HEK293 (cell line): Measurements from ENCODE around the gene CRB3.

Source experiments
- CTCF ChIA-PET: fragments of 350-600 bp; formaldehyde crosslinking; extraction: SDS; loops from one replicate; lab custom pipeline; 2021; ENCODE audit warnings: antibody characterized with exemption; lab: Yijun Ruan, JAX
- POLR2A ChIA-PET: fragments of 300-600 bp; formaldehyde crosslinking; extraction: SDS; loops from one replicate; lab custom pipeline; 2020; ENCODE audit warnings: antibody characterized with exemption, inconsistent platforms; lab: Yijun Ruan, JAX
- H3K27ac ChIP-seq: fragments of 200-500 bp; sonication (Bioruptor generic); 2 replicates; pipeline ENCODE4 v1.5.1; 2014; ENCODE audit warnings: low read depth, low read length, control low read depth, inconsistent platforms; ENCODE audit errors: extremely low read depth
- H3K36me3 ChIP-seq, 2 experiments: fragments of 200-500 bp in 1 of 2; sonication (Bioruptor generic) in 1 of 2; 1 replicate in 1 of 2; 2 replicates in 1 of 2; pipeline ENCODE4 v1.5.1; 2014 to 2017; ENCODE audit warnings: inconsistent platforms in 2 of 2, low read length in 2 of 2; ENCODE audit not compliant: control insufficient read depth in 2 of 2, insufficient read depth in 1 of 2
- H3K4me1 ChIP-seq: fragments of 200-500 bp; sonication (Bioruptor generic); 2 replicates; pipeline ENCODE4 v1.5.1; 2014; ENCODE audit warnings: mild to moderate bottlenecking, low read length, inconsistent platforms; ENCODE audit not compliant: control insufficient read depth, insufficient read depth
- H3K4me3 ChIP-seq: 2 replicates; pipeline ENCODE4 v1.5.1; 2011; ENCODE audit warnings: low read depth, mild to moderate bottlenecking, control low read depth, low read length, moderate library complexity
- H3K9me3 ChIP-seq: fragments of 200-500 bp; sonication (Bioruptor generic); 2 replicates; pipeline ENCODE4 v1.5.1; 2014; ENCODE audit warnings: low read depth, low read length, inconsistent platforms; ENCODE audit not compliant: control insufficient read depth, insufficient read depth
- GLIS1 ChIP-seq: fragments of 450-650 bp; formaldehyde crosslinking; IDR thresholded peaks from 2 replicates; pipeline ENCODE4 v1.5.1; 2016; ENCODE audit warnings: missing biosample characterization, missing genetic modification characterization
- KLF9 ChIP-seq: fragments of 450-650 bp; formaldehyde crosslinking; IDR thresholded peaks from 2 replicates; pipeline ENCODE4 v1.5.1; 2016; ENCODE audit warnings: missing biosample characterization, missing genetic modification characterization, low read depth
- MEIS1 ChIP-seq: sonication (generic); formaldehyde crosslinking; IDR thresholded peaks from 2 replicates; pipeline ENCODE4 v1.8.1; 2022; ENCODE audit warnings: missing genetic modification reagents, mild to moderate bottlenecking, borderline replicate concordance
- SETDB1 ChIP-seq: IDR thresholded peaks from one replicate; pipeline ENCODE4 v1.6.1; 2017; ENCODE audit warnings: mild to moderate bottlenecking, low read length, moderate library complexity, mixed read lengths; ENCODE audit not compliant: insufficient read length
- WT1 ChIP-seq: fragments of 450-650 bp; formaldehyde crosslinking; IDR thresholded peaks from 2 replicates; pipeline ENCODE4 v1.5.1; 2016; ENCODE audit warnings: missing biosample characterization, missing genetic modification characterization
- ZBTB21 ChIP-seq: fragments of 450-650 bp; formaldehyde crosslinking; IDR thresholded peaks from 2 replicates; pipeline ENCODE4 v1.5.1; 2017; ENCODE audit warnings: missing biosample characterization, missing genetic modification characterization
- ZBTB7A ChIP-seq: fragments of 450-650 bp; formaldehyde crosslinking; IDR thresholded peaks from 2 replicates; pipeline ENCODE4 v1.5.1; 2016; ENCODE audit warnings: low read depth, missing biosample characterization, missing genetic modification characterization
- ZBTB8A ChIP-seq: fragments of 450-650 bp; formaldehyde crosslinking; IDR thresholded peaks from 2 replicates; pipeline ENCODE4 v1.5.1; 2016; ENCODE audit warnings: missing biosample characterization, missing genetic modification characterization
- ZNF2 ChIP-seq: fragments of 450-650 bp; formaldehyde crosslinking; IDR thresholded peaks from 2 replicates; pipeline ENCODE4 v1.5.1; 2016; ENCODE audit warnings: missing biosample characterization, missing genetic modification characterization
- ZNF24 ChIP-seq: fragments of 450-650 bp; formaldehyde crosslinking; IDR thresholded peaks from 2 replicates; pipeline ENCODE4 v1.5.1; 2016; ENCODE audit warnings: missing biosample characterization, missing genetic modification characterization
- ZNF335 ChIP-seq: fragments of 450-650 bp; formaldehyde crosslinking; conservative IDR thresholded peaks from 2 replicates; pipeline ENCODE4 v1.5.1; 2016; ENCODE audit warnings: missing biosample characterization, missing genetic modification characterization
- ZNF366 ChIP-seq: fragments of 450-650 bp; formaldehyde crosslinking; conservative IDR thresholded peaks from 2 replicates; pipeline ENCODE4 v1.5.1; 2016; ENCODE audit warnings: missing biosample characterization, missing genetic modification characterization
- ZNF416 ChIP-seq: fragments of 450-650 bp; formaldehyde crosslinking; IDR thresholded peaks from 2 replicates; pipeline ENCODE4 v1.5.1; 2016; ENCODE audit warnings: missing biosample characterization, missing genetic modification characterization
- ZNF488 ChIP-seq: fragments of 450-650 bp; formaldehyde crosslinking; IDR thresholded peaks from 2 replicates; pipeline ENCODE4 v1.5.1; 2016; ENCODE audit warnings: missing biosample characterization, missing genetic modification characterization
- ZNF513 ChIP-seq: fragments of 450-650 bp; IDR thresholded peaks from 2 replicates; pipeline ENCODE4 v1.5.1; 2018; ENCODE audit warnings: missing biosample characterization, missing genetic modification characterization
- ZNF548 ChIP-seq: fragments of 450-650 bp; formaldehyde crosslinking; IDR thresholded peaks from 2 replicates; pipeline ENCODE4 v1.5.1; 2016; ENCODE audit warnings: missing biosample characterization, missing genetic modification characterization
- ZNF610 ChIP-seq: fragments of 450-650 bp; formaldehyde crosslinking; IDR thresholded peaks from 2 replicates; pipeline ENCODE4 v1.5.1; 2016; ENCODE audit warnings: missing biosample characterization, missing genetic modification characterization, borderline replicate concordance
- ZNF623 ChIP-seq: fragments of 450-650 bp; formaldehyde crosslinking; IDR thresholded peaks from 2 replicates; pipeline ENCODE4 v1.5.1; 2016; ENCODE audit warnings: missing biosample characterization, missing genetic modification characterization
- ZNF639 ChIP-seq: fragments of 450-650 bp; formaldehyde crosslinking; IDR thresholded peaks from 2 replicates; pipeline ENCODE4 v1.5.1; 2016; ENCODE audit warnings: missing biosample characterization, missing genetic modification characterization
- ZNF701 ChIP-seq: fragments of 450-650 bp; formaldehyde crosslinking; IDR thresholded peaks from 2 replicates; pipeline ENCODE4 v1.5.1; 2016; ENCODE audit warnings: missing biosample characterization, missing genetic modification characterization
- ZNF785 ChIP-seq: fragments of 450-650 bp; formaldehyde crosslinking; IDR thresholded peaks from 2 replicates; pipeline ENCODE4 v1.5.1; 2016; ENCODE audit warnings: missing biosample characterization, missing genetic modification characterization
- TF ChIP-seq, protein P1 (sequence below): fragments of 450-650 bp; formaldehyde crosslinking; IDR thresholded peaks from 2 replicates; pipeline ENCODE4 v1.5.1; 2017; ENCODE audit warnings: missing biosample characterization, missing genetic modification characterization
- TF ChIP-seq, protein P2 (sequence below): fragments of 450-650 bp; formaldehyde crosslinking; IDR thresholded peaks from 2 replicates; pipeline ENCODE4 v1.5.1; 2016; ENCODE audit warnings: missing biosample characterization, missing genetic modification characterization
- TF ChIP-seq, protein P3 (sequence below): fragments of 450-650 bp; formaldehyde crosslinking; IDR thresholded peaks from 2 replicates; pipeline ENCODE4 v1.5.1; 2017; ENCODE audit warnings: missing biosample characterization, missing genetic modification characterization
- TF ChIP-seq, protein P4 (sequence below): fragments of 450-650 bp; formaldehyde crosslinking; IDR thresholded peaks from 2 replicates; pipeline ENCODE4 v1.5.1; 2016; ENCODE audit warnings: missing biosample characterization, missing genetic modification characterization

The CRB3 gene

GRCh38 chr19:6425732-6426620 is 38.1 kb upstream of the CRB3 start:
- Histone ChIP-seq H3K36me3 (peaks cover 4 to 24% of the 10 kb centered on the region in 2 experiments; a peak in 1 of 3 replicates), H3K9me3 (no peaks in the 10 kb centered on the region), H3K27ac (peak overlapping the region; percentile 50), H3K4me1 (peaks cover 7% of the 10 kb centered on the region), H3K4me3 (no peak overlapping the region)
- POLR2A ChIA-PET = interaction anchor here (1.0 to 2.1 kb wide), 9 partner anchors 9 to 312 kb away, joined by 4 to 25 read pairs (median 7); partner anchors contain the start of genes ALKBH7, GPR108, GTF2F1 and SLC25A23
- CTCF ChIA-PET = interaction anchor here (0.6 to 1.3 kb wide), 6 partner anchors 207 to 1218 kb away, joined by 3 to 7 read pairs (median 4); no protein-coding TSS in a partner anchor
- TF ChIP-seq ZNF416 (tag by site-specific recombination) (no peak), KLF9 (tag by site-specific recombination) (0 out of 2 replicates have a peak, but pooled peaks have one; percentile 16), ZNF701 (peak; percentile 43; the same call in 1 of the 2 replicates), ZNF623 (tag by site-specific recombination) (0 out of 2 replicates have a peak, but pooled peaks have one; percentile 12), ZNF488 (tag by site-specific recombination) (0 out of 2 replicates have a peak, but pooled peaks have one; percentile 46), ZNF548 (0 out of 2 replicates have a peak, but pooled peaks have one; percentile 34), ZNF610 (tag by site-specific recombination) (0 out of 2 replicates have a peak, but pooled peaks have one; percentile 3), MEIS1 (no peak), ZNF513 (no peak), ZNF366 (tag by site-specific recombination) (peak; percentile 45; the same call in 1 of the 2 replicates), ZBTB8A (no peak), SETDB1 (peak; percentile 61), ZBTB7A (tag by site-specific recombination) (peak; percentile 20; the same call in 1 of the 2 replicates), ZNF785 (0 out of 2 replicates have a peak, but pooled peaks have one; percentile 44), GLIS1 (tag by site-specific recombination) (no peak), ZNF639 (tag by site-specific recombination) (0 out of 2 replicates have a peak, but pooled peaks have one; percentile 8), ZNF2 (tag by site-specific recombination) (peak; percentile 59), ZNF24 (tag by site-specific recombination) (0 out of 2 replicates have a peak, but pooled peaks have one; percentile 5), WT1 (tag by site-specific recombination) (0 out of 2 replicates have a peak, but pooled peaks have one; percentile 11), ZNF335 (peak; percentile 82), ZBTB21 (tag by site-specific recombination) (0 out of 2 replicates have a peak, but pooled peaks have one; percentile 3)
- TF ChIP-seq, protein P1, sequence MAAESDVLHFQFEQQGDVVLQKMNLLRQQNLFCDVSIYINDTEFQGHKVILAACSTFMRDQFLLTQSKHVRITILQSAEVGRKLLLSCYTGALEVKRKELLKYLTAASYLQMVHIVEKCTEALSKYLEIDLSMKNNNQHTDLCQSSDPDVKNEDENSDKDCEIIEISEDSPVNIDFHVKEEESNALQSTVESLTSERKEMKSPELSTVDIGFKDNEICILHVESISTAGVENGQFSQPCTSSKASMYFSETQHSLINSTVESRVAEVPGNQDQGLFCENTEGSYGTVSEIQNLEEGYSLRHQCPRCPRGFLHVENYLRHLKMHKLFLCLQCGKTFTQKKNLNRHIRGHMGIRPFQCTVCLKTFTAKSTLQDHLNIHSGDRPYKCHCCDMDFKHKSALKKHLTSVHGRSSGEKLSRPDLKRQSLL = peak; percentile 52; the same call in 1 of the 2 replicates
- TF ChIP-seq, protein P2, sequence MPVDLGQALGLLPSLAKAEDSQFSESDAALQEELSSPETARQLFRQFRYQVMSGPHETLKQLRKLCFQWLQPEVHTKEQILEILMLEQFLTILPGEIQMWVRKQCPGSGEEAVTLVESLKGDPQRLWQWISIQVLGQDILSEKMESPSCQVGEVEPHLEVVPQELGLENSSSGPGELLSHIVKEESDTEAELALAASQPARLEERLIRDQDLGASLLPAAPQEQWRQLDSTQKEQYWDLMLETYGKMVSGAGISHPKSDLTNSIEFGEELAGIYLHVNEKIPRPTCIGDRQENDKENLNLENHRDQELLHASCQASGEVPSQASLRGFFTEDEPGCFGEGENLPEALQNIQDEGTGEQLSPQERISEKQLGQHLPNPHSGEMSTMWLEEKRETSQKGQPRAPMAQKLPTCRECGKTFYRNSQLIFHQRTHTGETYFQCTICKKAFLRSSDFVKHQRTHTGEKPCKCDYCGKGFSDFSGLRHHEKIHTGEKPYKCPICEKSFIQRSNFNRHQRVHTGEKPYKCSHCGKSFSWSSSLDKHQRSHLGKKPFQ (tag by site-specific recombination) = peak; percentile 93
- TF ChIP-seq, protein P3, sequence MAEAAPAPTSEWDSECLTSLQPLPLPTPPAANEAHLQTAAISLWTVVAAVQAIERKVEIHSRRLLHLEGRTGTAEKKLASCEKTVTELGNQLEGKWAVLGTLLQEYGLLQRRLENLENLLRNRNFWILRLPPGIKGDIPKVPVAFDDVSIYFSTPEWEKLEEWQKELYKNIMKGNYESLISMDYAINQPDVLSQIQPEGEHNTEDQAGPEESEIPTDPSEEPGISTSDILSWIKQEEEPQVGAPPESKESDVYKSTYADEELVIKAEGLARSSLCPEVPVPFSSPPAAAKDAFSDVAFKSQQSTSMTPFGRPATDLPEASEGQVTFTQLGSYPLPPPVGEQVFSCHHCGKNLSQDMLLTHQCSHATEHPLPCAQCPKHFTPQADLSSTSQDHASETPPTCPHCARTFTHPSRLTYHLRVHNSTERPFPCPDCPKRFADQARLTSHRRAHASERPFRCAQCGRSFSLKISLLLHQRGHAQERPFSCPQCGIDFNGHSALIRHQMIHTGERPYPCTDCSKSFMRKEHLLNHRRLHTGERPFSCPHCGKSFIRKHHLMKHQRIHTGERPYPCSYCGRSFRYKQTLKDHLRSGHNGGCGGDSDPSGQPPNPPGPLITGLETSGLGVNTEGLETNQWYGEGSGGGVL (tag by site-specific recombination) = no peak
- TF ChIP-seq, protein P4, sequence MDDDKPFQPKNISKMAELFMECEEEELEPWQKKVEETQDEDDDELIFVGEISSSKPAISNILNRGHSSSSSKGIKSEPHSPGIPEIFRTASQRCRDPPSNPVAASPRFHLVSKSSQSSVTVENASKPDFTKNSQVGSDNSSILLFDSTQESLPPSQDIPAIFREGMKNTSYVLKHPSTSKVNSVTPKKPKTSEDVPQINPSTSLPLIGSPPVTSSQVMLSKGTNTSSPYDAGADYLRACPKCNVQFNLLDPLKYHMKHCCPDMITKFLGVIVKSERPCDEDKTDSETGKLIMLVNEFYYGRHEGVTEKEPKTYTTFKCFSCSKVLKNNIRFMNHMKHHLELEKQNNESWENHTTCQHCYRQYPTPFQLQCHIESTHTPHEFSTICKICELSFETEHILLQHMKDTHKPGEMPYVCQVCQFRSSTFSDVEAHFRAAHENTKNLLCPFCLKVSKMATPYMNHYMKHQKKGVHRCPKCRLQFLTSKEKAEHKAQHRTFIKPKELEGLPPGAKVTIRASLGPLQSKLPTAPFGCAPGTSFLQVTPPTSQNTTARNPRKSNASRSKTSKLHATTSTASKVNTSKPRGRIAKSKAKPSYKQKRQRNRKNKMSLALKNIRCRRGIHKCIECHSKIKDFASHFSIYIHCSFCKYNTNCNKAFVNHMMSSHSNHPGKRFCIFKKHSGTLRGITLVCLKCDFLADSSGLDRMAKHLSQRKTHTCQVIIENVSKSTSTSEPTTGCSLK (tag by site-specific recombination) = no peak
